Measurements from ENCODE around the gene C1QTNF4.

The C1QTNF4 gene

DNA sequence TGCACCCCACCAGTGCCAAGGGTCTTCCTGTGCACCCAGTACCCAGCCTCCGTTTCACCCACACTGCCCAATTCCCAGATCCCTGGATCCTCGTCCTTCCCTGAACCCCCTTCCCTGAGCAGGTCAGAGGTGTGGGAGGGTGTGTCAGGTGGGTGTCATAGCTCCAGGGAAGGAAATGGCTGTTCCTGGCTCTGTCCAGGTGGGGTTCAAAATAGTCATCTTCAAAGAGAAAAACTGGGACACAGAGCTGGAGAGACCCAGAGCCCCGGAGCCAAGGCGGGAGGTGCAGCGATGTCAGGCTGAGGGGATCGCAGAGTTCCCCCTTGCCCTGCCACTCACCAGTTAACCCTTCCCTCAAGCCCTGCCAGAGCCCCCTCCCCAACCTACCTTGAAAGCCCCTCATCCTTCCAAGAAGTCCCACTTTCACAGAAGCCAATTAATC, 698 bp downstream of the C1QTNF4 start:
- DNase-seq (ENCODE audit: low spot score) (no peak), FAIRE-seq (no peak)

DNA sequence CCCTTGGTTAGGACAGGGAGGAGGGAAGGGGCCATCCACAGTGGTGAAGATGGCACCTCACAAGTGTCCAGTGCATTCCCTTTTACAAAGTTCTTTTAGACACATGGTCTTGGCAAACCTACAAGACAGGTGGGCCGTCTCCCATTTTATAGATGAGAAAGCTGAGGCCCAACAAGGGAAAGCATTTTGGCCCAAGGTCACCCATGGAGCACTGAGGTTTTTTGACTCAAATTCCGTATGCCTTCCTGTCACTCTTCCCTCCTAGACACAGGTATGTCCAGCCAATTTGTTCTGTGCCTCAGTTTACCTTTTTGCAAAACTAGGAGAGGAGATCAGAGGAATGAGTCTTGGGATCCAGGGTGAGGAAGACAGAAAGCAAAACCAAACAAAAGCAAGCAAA, 1.2 kb downstream of the C1QTNF4 start:
- DNase-seq (ENCODE audit: low spot score) (no peak), FAIRE-seq (no peak)

DNA sequence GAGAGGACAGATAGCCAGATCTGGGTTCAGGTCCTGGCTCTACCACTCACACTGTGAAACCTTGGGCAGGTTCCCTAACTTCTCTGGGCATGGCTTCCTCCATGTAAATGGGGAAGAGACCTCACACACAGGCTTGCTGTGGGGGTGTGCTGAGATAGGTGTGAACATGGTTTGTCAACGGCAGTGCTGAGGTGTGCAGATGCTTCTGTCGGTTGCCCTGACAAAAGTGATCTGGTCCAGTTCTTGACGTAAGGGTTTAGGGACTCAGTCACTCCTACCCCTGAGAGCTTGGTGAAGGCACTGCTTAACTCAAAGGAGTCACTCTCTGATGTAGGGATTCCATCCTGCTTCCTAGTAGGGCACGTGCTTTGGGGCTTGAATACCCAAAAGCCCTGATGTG, 2.0 kb downstream of the C1QTNF4 start:
- FAIRE-seq (no peak), DNase-seq (ENCODE audit: low spot score) (no peak)

DNA sequence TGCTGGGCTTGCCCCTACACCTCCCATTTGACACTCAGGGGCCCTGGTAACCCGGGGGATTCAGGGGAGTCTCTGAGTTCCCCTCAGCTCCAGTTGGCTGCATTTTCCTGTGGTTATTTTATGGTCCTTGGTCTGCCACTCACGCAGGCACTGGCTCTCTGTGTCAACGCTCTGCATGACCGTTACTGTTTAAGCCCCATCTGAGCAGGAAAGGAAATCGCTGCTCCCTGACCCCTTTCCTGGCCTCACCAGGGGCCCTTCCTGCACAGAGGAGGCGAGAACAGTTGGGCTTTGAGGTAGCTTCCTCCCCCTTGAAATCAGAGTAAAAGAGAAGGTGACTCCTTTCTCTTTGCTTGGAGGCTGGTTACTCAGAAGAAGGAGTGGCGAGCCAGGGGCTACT, 2.4 kb downstream of the C1QTNF4 start:
- DNase-seq (ENCODE audit: low spot score) (no peak), FAIRE-seq (no peak)

DNA sequence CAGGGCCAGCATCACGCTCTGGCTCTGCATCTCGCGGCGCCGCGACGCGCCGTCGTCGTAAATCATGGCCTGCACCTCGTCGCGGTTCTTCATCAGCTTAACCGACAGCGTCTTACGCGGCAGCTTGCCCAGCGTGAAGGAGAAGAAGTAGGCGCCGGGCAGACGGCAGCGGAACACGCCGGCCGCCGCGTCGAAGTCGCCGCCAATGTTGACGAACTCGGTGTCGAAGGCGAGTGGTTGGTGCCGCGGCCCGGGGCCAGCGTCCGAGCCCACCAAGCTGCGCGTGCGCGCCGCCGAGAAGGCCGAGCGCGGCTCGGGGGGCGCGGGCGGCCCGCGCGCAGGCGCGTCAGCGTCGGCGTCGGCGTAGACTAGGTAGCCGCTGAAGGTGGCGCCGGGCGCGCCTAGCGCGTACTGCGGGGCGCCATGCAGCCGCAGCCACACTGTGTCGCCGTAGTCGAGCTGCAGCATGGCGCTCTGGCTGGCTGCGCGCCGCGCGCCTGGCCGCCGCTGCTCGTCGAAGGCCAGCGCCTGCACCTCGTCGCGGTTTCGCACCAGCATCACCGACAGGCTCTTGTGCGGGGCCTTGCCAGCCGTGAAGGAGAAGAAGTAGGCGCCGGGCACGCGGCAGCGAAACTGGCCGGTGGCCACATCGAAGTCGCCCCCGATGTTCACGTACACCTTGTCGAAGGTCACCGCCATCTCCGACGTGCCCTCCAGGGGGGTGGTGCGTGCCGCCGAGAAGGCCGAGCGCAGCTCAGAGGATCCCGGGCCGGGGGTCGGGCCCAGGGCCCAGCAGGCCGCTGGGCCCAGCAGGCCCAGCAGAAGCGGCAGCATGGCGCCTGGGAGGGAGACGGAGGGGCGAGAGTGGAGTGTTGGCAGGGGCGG, 4.0 kb downstream of the C1QTNF4 start:
- no peak for FAIRE-seq
- DNase-seq (ENCODE audit: low spot score): no peak

DNA sequence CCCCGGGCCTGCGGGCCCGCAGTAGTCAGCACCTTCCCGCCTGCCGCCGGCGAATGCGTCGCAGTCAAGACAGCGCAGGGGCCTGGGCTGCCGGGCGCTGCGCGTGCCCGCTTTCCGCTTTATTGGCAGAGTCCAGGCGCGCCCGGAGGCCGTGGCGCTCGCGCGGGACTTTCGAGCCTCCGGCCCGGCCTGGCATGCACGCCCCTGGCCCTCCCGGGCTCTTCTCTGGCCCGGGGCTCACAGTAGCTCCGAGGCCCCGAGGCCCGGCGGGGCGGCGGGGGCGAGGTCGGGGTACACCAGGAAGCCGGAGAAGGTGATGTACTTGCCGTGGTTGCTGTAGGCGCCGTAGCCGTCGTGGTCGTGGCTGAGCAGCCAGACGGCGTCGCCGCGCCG, 4.6 kb downstream of the C1QTNF4 start:
- FAIRE-seq: no peak
- no peak for DNase-seq (ENCODE audit: low spot score)

DNA sequence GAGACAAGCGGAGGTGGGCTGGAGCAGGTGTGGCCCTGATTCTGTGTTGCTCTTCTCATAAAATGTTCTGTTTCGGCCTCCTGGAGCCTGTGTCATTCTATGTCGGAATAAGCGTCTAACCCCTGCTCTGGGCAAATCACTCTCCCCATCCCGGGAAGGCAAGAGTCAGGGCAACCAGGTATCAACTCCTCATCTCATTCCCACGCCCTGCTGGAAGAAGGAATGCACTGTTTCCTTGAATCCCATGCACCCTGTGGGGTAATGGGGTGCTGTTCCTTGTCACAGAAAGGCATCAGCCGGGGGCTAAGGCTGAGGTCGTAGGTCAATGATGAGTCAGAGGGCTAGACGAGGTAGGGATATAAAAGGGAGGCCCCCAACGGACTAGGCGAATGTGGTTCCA, 5.1 kb downstream of the C1QTNF4 start:
- no peak for DNase-seq (ENCODE audit: low spot score)
- no peak for FAIRE-seq

DNA sequence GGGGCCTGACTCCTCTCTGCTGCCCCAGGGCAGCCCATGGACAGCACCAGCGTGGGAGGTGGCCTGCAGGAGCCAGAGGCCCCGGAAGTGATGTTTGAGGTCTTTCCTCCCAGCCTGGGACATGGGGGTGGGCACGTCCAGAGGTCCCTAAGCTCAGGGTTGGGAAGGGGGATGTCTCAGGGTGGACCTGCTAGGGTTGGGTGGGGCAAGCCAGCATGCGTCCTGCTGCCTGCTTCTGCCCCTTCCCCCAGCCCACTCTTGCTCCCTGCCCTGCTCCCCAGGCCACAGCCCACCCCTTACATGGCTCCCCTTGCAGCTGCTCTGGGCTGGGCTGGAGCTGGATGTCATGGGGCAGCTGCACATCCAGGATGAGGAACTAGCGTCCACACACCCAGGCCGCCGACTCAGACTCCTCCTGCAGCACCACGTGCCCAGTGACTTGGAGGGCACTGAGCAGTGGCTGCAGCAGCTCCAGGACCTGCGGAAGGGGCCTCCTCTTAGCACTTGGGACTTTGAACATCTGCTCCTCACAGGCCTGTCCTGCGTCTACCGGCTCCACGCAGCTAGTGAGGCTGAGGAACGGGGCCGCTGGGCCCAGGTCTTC, 6.4 kb downstream of the C1QTNF4 start:
- no peak for DNase-seq (ENCODE audit: low spot score)

DNA sequence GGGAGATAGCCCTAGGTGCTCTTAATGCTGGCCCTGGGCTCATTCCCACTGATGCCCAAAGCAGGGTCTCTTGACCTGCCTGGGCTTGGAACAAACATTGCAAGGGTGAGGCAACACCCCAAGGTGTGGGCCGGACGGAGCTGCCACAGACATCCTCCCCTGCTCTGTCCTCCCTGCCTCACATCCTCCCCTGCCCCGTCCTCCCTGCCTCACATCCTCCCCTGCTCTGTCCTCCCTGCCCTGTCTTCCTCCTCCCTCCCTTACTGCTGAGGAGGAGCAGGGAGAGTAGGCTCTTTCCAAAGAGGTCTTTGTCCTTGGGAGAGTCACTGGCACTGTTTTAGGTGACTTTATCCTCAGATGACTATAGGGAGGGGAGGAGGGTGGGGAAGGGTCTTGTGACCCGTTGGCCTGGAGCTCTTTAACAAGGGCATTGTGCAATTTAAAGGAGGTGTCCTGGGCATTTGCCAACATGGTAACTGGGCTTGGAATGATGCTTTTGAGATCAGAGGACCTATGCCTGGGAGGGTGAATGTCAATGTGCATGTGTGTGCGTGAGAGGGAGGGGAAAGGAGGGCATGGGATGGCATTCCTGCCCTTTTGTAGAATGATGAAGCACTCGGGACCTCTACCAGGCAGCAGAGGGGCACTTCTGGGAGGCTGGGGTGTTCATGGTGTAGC, 7.0 kb downstream of the C1QTNF4 start:
- FAIRE-seq: no peak

More for the DNA sequence above, 6.4 kb downstream of the C1QTNF4 start:
- no peak for FAIRE-seq

DNA sequence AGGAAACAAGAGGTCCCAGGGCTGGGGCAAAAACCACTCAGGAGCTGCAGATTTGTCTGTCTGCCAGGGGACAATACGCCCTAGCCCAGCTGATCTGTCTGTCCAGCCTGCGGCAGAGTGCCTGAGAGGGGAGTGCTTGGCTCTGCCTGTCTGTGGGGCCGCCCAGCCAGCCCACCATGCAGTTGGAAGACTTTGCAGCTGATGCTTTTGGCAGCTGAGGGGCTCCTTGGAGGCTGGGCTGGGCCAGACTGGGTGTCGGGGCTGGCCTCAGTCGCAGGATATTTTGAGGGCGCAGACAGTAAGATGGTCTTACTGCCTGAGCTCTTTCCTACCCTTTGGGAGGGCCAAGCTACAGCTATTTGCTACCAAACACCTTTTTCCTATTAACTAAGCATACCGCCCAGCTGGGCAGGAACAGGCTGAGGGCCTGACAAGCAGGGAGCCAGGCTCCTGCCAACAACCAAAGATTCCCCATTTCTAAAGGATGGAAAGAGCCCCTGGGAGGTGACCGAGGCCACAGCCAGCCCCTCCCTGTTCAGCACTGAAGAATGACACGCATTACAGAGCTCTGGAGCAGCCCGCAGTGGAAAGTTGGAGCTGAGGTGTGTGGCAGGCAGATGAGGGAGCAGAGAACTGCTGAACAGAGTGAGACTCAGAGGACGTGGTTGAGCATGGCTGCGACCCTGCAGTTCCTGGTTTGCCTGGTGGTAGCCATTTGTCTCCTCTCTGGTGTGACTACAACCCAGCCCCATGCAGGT, 7.9 kb downstream of the C1QTNF4 start, which contains the start of gene FAM180B:
TSS of gene FAM180B (plus strand) at position 581 of the 758 bp plus-strand sequence. CDS start at position 672, 91 bp downstream.
- FAIRE-seq: no peak
- DNase-seq (ENCODE audit: low spot score): no peak

More for the DNA sequence above, 7.0 kb downstream of the C1QTNF4 start:
- DNase-seq (ENCODE audit: low spot score): no peak

DNA sequence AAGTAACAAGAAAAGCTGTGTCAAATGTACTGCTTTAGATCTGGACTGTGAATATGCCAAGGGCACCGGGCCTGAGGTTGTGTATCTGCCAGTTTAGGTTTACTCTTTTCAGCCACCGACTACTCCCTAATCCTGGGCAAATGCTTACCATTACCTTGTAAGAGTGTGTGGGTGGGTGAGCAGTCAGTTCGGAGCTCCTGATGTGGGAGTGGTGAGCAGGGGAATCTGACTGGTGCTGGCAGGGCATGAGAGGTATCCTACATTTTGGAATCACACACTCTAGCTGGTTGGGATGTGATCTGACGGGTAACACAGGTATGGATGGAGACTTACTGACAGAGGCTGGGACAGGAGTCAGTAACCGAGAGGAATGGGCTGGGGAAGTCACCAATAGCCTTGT, 10.4 kb downstream of the C1QTNF4 start:
- FAIRE-seq (no peak), DNase-seq (ENCODE audit: low spot score) (no peak)

DNA sequence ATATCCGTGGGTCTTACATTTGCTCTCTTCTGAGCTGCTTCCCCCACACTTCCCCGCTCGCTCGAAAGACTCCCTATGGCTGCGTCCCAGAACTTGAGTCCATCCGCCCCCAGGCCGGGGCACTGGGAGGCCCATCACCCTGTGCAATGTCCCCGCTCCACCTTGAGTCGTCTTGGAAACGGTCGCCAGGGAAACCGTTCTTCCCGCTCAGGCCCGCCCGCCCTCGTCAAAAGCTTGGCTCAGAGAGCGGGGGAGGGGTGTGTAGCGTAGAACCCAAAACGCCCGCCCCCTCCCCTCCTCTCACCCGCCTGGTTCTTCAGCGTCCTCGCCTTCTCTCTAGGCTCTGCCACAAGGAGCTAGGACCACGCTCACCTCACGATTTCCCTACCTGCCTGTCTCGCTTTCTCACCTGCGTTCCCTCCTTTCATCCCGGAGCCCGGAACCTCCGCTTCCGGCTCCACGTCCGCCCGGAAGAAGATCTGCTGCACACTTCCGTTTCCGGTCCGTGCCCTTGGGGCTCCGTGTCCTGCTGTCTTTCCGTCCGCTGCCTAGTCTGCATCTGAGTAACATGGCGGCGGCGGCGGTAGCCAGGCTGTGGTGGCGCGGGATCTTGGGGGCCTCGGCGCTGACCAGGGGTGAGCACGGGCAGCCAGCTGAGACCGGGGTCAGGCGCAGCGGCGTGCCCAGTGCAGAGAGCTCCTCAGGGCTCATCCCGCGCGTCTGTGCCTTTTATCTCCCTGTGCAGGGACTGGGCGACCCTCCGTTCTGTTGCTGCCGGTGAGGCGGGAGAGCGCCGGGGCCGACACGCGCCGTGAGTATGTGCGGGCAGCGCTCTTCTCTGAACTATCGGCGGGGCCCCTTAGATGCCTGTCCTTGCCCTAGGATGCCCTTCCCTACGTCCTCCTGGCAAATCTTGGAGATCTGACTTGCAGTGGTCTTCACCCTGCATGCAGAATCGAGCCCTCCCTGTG, 15.4 kb downstream of the C1QTNF4 start, which contains the start of the genes KBTBD4 and NDUFS3:
TSS of gene KBTBD4 (minus strand) at position 447 of the 971 bp plus-strand sequence. CDS start at position 428, 19 bp downstream.
TSS of gene NDUFS3 (plus strand) at position 551 of the 971 bp plus-strand sequence. CDS start at position 569, 18 bp downstream.
- no peak for FAIRE-seq
- DNase-seq (ENCODE audit: low spot score): peak; percentile 70

DNA sequence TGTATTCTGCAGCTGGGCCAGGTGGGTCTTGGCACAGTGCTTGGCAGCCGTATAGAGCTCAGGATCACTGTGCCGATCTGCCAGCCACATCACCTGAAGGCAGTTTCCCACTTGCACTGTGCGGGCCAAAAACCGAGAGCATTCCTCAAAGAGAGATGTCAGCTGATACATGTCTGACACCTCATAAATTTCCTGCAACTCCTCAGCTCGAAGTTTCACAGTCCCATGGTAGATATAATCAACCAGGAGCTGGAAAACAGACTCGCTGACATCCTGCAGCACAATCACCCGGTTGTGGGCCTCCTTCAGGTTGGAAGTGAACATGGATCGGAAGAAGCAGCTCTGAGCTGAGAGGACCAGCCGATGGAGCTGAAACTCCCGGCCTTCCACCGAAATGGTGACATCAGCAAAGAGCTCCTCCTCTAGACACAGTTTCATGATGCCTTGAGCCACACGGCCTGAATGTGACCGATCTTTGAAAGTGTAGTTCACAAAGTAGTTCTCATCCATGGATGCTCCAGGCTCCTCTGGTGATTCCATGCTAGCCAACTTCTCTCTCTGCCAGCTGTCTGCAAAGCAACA, 16.7 kb downstream of the C1QTNF4 start:
- no peak for FAIRE-seq
- DNase-seq (ENCODE audit: low spot score): no peak

DNA sequence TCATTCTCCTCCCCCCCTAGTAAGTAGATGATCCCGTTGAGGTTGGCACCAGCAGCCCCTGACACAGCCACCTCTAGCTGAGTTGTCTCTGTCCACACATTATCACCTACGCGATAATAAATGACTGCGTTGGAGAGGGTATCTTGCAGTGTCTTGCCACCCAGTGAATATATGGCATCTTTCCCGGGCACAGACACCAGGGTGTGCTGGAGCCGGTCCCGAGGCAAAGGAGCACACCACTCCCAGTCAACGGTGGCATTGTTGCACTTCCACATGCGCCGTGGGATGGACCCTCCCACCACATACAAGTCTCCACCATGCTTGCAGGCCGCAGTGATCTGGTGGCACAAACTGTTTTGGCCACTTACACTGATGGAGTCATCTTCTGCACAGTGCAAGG, 20.9 kb downstream of the C1QTNF4 start:
- no peak for FAIRE-seq
- no peak for DNase-seq (ENCODE audit: low spot score)

DNA sequence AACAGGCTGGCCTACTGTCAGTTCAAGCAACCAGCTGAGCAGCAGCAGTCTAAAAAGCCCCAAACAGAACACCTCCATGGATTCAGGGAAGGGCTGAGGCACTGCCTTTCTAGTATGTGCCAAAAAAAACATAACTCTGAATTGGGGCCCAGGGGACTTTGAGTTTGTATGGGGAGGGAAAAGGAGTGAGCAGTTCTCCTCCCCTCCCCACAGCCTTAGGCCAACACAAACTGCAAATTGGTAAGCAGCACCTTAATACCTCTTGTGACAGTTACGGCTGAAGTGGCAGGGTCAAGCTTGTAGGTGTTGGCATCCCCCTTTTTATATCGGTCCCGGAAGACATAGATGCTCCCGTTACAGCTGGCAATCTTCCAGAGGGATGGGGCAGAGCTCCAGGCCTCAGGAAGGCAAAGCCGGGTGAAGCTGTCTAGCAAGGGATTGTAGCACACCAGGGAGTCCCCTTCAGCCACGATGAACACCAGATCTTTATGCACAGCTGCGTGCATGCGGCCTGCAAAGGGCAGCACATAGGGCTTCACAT, 21.4 kb downstream of the C1QTNF4 start:
- FAIRE-seq: no peak
- DNase-seq (ENCODE audit: low spot score): no peak

DNA sequence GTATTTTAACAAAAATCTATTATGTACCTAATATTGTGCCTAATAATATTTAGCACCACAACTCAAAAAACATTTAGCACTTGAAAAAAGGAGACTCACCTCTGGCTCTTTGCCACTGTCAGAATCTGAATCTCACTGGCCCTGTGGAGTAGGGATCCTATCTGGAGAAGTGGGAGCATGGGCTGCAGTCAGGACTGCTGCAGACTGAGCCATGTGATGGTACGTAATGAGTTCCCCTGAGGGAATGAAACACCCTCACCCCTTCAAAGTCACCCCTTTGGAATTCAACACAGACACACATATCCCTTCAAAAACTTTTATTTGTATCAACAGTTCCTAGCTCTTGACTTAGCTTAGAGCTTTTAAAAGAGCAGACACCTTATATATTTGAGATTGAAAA, 22.3 kb downstream of the C1QTNF4 start:
- FAIRE-seq (no peak), DNase-seq (ENCODE audit: low spot score) (no peak)

DNA sequence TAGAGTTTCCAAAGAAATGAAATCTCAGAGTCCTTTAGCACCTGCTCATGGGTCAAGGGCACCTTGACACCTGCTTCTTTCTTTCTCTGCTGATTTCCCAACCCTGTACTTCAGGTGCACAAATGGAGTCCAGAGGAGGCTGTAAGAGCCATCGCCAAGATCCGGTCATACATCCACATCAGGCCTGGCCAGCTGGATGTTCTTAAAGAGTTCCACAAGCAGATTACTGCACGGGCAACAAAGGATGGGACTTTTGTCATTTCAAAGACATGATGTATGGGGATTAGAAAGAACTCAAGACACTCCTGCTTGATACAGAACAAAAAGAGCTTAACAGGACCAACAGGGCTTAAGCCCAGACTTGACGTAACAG, 22.9 kb downstream of the C1QTNF4 start:
- FAIRE-seq: no peak
- DNase-seq (ENCODE audit: low spot score): no peak

DNA sequence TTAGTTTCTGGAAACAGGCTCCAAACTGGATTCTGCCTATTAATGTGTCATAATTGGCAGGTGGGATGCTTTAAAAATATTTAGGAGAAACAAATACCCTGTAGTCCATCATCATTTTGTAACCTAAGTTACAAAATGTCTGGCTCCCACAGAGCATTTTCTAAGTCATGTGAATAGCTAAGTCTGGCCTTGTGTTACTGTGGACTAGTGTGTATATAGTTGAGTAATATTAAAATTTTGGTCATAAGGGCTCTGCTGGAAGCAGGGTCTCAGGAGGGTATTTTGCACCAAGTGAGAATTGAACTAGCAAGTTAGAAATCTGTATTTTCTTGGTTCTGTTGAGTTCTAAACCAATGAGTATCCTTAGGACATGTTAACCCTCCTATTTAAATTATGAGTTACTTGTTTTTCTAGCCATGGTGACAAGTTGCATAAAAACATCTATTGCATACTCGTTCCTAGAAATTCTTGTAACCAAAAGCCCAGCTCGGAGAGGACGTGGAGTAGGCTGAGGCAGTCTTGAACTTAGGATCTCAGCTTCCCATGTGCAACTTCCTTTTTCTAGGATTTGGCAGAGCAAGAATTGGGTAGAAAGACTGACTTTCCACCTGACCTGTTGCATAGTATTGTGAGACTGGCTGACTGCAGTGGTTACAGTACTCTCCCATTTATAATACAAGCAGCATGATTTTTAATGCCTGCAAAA, 23.4 kb downstream of the C1QTNF4 start:
- no peak for FAIRE-seq
- DNase-seq (ENCODE audit: low spot score): no peak

DNA sequence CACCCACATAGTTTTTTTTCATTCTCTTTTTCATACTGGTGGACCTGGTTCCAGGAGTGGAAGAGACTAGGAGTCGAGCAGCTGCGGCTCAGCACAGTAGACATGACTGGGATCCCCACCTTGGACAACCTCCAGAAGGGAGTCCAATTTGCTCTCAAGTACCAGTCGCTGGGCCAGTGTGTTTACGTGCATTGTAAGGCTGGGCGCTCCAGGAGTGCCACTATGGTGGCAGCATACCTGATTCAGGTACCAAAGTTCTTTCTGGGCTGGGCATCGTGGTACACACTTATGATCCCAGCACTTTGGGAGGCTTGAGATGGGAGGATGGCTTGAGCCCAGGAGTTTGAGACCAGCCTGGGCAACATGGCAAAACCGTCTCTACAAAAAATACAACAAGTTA, 24.6 kb downstream of the C1QTNF4 start:
- no peak for FAIRE-seq
- no peak for DNase-seq (ENCODE audit: low spot score)
